Colon (tissue), 2 donors: ENCODE results near the gene NNAT.

ENCODE experiments used
- FAIRE-seq: peaks from 2 replicates; lab custom pipeline; 2012; peaks lifted over from hg19 to GRCh38; lab: Jason Lieb, UNC
- donor health status: control.
- donor health status: control.

NNAT gene

GRCh38 chr20:37503256-37503927, 17.7 kb upstream of the NNAT start:
- FAIRE-seq, result no peak

GRCh38 chr20:37504404-37505096, 16.5 kb upstream of the NNAT start:
- no peak for FAIRE-seq

GRCh38 chr20:37505263-37506151, 15.5 kb upstream of the NNAT start:
- no peak for FAIRE-seq

- no peak for FAIRE-seq
Measured at GRCh38 chr20:37506152-37506725, 14.8 kb upstream of the NNAT start.

- no peak for FAIRE-seq
Measured at GRCh38 chr20:37510226-37510625, 10.8 kb upstream of the NNAT start.

- no peak for FAIRE-seq
Measured at GRCh38 chr20:37511610-37512275, 9.3 kb upstream of the NNAT start.

GRCh38 chr20:37513779-37514359, 7.2 kb upstream of the NNAT start:
- no peak for FAIRE-seq

- FAIRE-seq, result no peak
Measured at GRCh38 chr20:37515876-37516275, 5.2 kb upstream of the NNAT start.

GRCh38 chr20:37516811-37517750, 4.0 kb upstream of the NNAT start:
- FAIRE-seq, result no peak

- no peak for FAIRE-seq
Measured at GRCh38 chr20:37518059-37518458, 3.0 kb upstream of the NNAT start.

- no peak for FAIRE-seq
Measured at GRCh38 chr20:37518606-37519507, 2.2 kb upstream of the NNAT start.

GRCh38 chr20:37519508-37520418, 1.3 kb upstream of the NNAT start:
- no peak for FAIRE-seq

GRCh38 chr20:37520419-37520955, 563 bp upstream of the NNAT start:
- no peak for FAIRE-seq

- no peak for FAIRE-seq
Measured at GRCh38 chr20:37522260-37523011, 1.4 kb downstream of the NNAT start.

- FAIRE-seq, result no peak
Measured at GRCh38 chr20:37523012-37523391, 2.0 kb downstream of the NNAT start.

GRCh38 chr20:37523911-37524700, 3.1 kb downstream of the NNAT start:
- no peak for FAIRE-seq
